GM10266 (cell line): Measurements from ENCODE around the gene DPPA3.
"Not testable (repeated sequence)": the region's sequence is repeated elsewhere in the genome, so short reads cannot be mapped to it uniquely, and the experiment has no call there.

Experiments used
- DNase-seq: peaks from one replicate; pipeline ENCODE4 v3.0.0; 2012; ENCODE audit errors: extremely low spot score
- CTCF ChIP-seq: IDR thresholded peaks from 2 replicates; pipeline ENCODE4 v1.5.1; 2012; ENCODE audit warnings: mild to moderate bottlenecking, low read depth; ENCODE audit not compliant: control insufficient read depth, insufficient read depth; ENCODE audit errors: missing control alignments

Gene DPPA3

GRCh38 chr12:7705846-7706245 is 5.4 kb upstream of the DPPA3 start:
- no peak for DNase-seq
- no peak for TF ChIP-seq CTCF

- no peak for TF ChIP-seq CTCF
- DNase-seq, result no peak
These were observed 1.1 kb upstream of the DPPA3 start for GRCh38 chr12:7709969-7710675.

- no peak for DNase-seq
- no peak for TF ChIP-seq CTCF
These were observed 1.7 kb downstream of the DPPA3 start for GRCh38 chr12:7712841-7713442.

GRCh38 chr12:7716381-7716780 is 5.1 kb downstream of the DPPA3 start:
- TF ChIP-seq CTCF, result no peak
- DNase-seq, result no peak

- no peak for DNase-seq
- no peak for TF ChIP-seq CTCF
These were observed 8.9 kb downstream of the DPPA3 start for GRCh38 chr12:7719946-7720730.

GRCh38 chr12:7723926-7724325 is 12.7 kb downstream of the DPPA3 start:
- no peak for TF ChIP-seq CTCF
- DNase-seq, result no peak

- TF ChIP-seq CTCF, result no peak
- DNase-seq, result no peak
These were observed 18.5 kb downstream of the DPPA3 start for GRCh38 chr12:7729746-7730145.

GRCh38 chr12:7730984-7731383 is 19.8 kb downstream of the DPPA3 start:
- not testable (repeated sequence) for DNase-seq
